Right kidney (tissue), 1 donor: ENCODE measurements around the gene SIRT1.
A peak's percentile ranks its signal among the peaks of the same experiment; 100 is the strongest.
"Not testable (repeated sequence)": the region's sequence is repeated elsewhere in the genome, so short reads cannot be mapped to it uniquely, and the experiment has no call there.

Experiments used
- DNase-seq: peaks from one replicate; pipeline ENCODE4 v3.0.0-alpha.2; 2016

The SIRT1 gene

GRCh38 chr10:67875340-67876238, 8.9 kb upstream of the SIRT1 start:
- DNase-seq, result no peak

- not testable (repeated sequence) for DNase-seq
These were observed 7.0 kb upstream of the SIRT1 start for GRCh38 chr10:67877421-67877820.

- no peak for DNase-seq
These were observed 6.3 kb upstream of the SIRT1 start for GRCh38 chr10:67878133-67878532.

GRCh38 chr10:67883710-67884312, 645 bp upstream of the SIRT1 start:
- no peak for DNase-seq

GRCh38 chr10:67884842-67885670, 600 bp downstream of the SIRT1 start:
- peak; percentile 95 for DNase-seq

GRCh38 chr10:67893637-67894036, 9.2 kb downstream of the SIRT1 start:
- no peak for DNase-seq

- no peak for DNase-seq
These were observed 19.1 kb downstream of the SIRT1 start for GRCh38 chr10:67903581-67903980.

GRCh38 chr10:67912331-67912946, 28.0 kb downstream of the SIRT1 start:
- no peak for DNase-seq

- DNase-seq, result no peak
These were observed 30.4 kb downstream of the SIRT1 start for GRCh38 chr10:67914777-67915340.

GRCh38 chr10:67917169-67917568, 32.7 kb downstream of the SIRT1 start:
- no peak for DNase-seq

- no peak for DNase-seq
These were observed 33.2 kb downstream of the SIRT1 start for GRCh38 chr10:67917679-67918078.

GRCh38 chr10:67921065-67921464, 36.6 kb downstream of the SIRT1 start:
- DNase-seq, result no peak

GRCh38 chr10:67923551-67923950, 39.1 kb downstream of the SIRT1 start:
- DNase-seq, result no peak

GRCh38 chr10:67924136-67924535, 39.7 kb downstream of the SIRT1 start:
- DNase-seq, result no peak

- DNase-seq, result no peak
These were observed 41.1 kb downstream of the SIRT1 start for GRCh38 chr10:67925449-67926005.

GRCh38 chr10:67926951-67927350, 42.5 kb downstream of the SIRT1 start:
- DNase-seq, result no peak

GRCh38 chr10:67933199-67933598, 48.7 kb downstream of the SIRT1 start:
- DNase-seq, result no peak

- no peak for DNase-seq
These were observed 49.9 kb downstream of the SIRT1 start for GRCh38 chr10:67934336-67934735.

GRCh38 chr10:67935223-67935622, 50.8 kb downstream of the SIRT1 start:
- DNase-seq, result no peak

GRCh38 chr10:67936416-67936815, 52.0 kb downstream of the SIRT1 start:
- DNase-seq, result no peak

GRCh38 chr10:67943917-67944316, 59.5 kb downstream of the SIRT1 start:
- no peak for DNase-seq

GRCh38 chr10:67955614-67956013, 71.2 kb downstream of the SIRT1 start:
- DNase-seq, result no peak
